ENCODE measurements around the gene GINS1. TPM values are rescaled to one million over a fixed set of nuclear protein-coding genes. Genes with fewer than 3 reads are reported as not detected.

GINS1 gene
- total and polyA plus RNA-seq, 2 of the 13 experiments (the other 11 are each of a cell fraction or from before 2014, with no cell fraction given): 14.6 to 59.9 TPM

DNA sequence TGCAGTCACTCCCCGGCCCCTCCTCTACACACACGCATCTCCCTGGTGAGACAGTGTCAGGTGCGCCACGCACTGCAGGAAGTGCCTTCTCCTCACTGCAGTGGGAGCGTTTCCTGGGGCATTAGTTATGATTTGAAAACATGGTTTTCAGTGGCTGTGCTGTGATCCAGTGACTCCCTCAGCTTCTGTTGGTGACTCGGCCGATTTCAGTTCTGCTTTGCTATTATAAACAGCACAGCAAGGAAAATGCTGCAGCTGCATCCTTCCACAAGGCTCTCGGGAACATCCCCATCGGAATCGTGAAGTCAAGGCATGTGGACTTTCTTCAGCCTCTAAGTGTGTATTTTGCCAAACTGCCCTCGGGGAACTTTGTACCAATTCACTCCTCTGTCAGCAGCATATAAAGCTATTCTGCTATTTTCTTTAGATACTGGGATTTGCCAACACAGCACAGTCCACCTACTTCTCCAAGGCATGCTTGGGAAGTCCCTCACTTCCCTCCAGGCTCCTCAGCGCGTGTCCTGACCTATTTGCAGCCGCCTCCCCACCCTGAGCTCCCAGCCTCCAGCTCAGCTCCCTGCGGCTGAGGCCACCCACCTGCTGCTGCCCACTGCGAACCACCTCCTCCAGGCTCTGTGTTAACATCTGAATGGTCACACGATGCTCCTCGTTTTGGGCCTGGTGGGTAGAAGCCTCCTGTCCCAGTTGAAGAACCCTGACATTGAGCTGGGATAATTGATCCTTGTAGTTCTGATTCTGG, 54.5 kb downstream of the GINS1 start:
- no peak for FAIRE-seq
- CTCF ChIA-PET (ENCODE audit: low intra/inter-chr PET ratio, low total read pairs): no interaction called here
- POLR2A ChIA-PET: interaction anchor here (0.6 to 0.8 kb wide), 2 partner anchors 10 to 240 kb away, joined by 3 read pairs; no protein-coding TSS in a partner anchor
- TF ChIP-seq NFIB (CRISPR knock-in tag; IDR thresholded peaks at IDR 0.05; ENCODE audit: borderline replicate concordance) (0 out of 2 replicates have a peak, but pooled peaks have one; percentile 20), SP2 (CRISPR knock-in tag; IDR thresholded peaks at IDR 0.05) (no peak)
- Histone ChIP-seq H4K20me1 (ENCODE audit: insufficient read depth, low read length) (no peaks in the 10 kb centered on the region), H3K4me2 (ENCODE audit: low read depth, low read length) (no peak overlapping the region), H3K4me3 (replicated peaks in 1 of 3; ENCODE audit: insufficient read depth in 1 of 3, low read depth in 2 of 3, low read length in 3 of 3) (no peak overlapping the region), H3K79me2 (ENCODE audit: insufficient read depth, low read length) (no peaks in the 10 kb centered on the region), H3K9ac (ENCODE audit: insufficient read depth, low read depth, low read length) (no peak overlapping the region), H3K27ac (ENCODE audit: extremely low read length, insufficient read depth, low read length) (no peak overlapping the region), H3K36me3 (replicated peaks in 1 of 2; ENCODE audit: control insufficient read depth in 1 of 2, insufficient read depth in 2 of 2, low read length in 2 of 2) (peaks cover 43 to 76% of the 10 kb centered on the region in 2 experiments), H3K4me1 (ENCODE audit: insufficient read depth, low read length) (no peaks in the 10 kb centered on the region), H3K9me3 (ENCODE audit: low read length) (no peaks in the 10 kb centered on the region), H2AFZ (ENCODE audit: low read length) (no peak overlapping the region), H3K27me3 (ENCODE audit: control insufficient read depth in 1 of 2, insufficient read depth in 2 of 2, low read length in 2 of 2) (no peaks in the 10 kb centered on the region)
- no peak for DNase-seq (ENCODE audit: low spot score)
- in situ Hi-C loops (cut with HindIII; ENCODE audit: extremely low pct_ligation_motif_present, low pct_unique_long_range_greater_than_20kb) (no loop called here), intact Hi-C loops (cut with micrococcal nuclease; ENCODE audit: unreplicated experiment) (no loop called here)
- no TSS peak for BruUV-seq (replicated peaks)
- WGBS (ENCODE audit: low lambda C conversion rate): 97% methylated on average over 18 of the region's 18 CpGs
- no peak for ATAC-seq

- Histone ChIP-seq H2AFZ (ENCODE audit: low read length) (no peak overlapping the region), H3K4me2 (ENCODE audit: low read depth, low read length) (no peak overlapping the region), H3K27me3 (ENCODE audit: control insufficient read depth in 1 of 2, insufficient read depth in 2 of 2, low read length in 2 of 2) (no peaks in the 10 kb centered on the region), H3K27ac (ENCODE audit: extremely low read length, insufficient read depth, low read length) (no peak overlapping the region), H3K4me3 (replicated peaks in 1 of 3; ENCODE audit: insufficient read depth in 1 of 3, low read depth in 2 of 3, low read length in 3 of 3) (no peak overlapping the region), H4K20me1 (ENCODE audit: insufficient read depth, low read length) (no peaks in the 10 kb centered on the region), H3K9me3 (ENCODE audit: low read length) (no peaks in the 10 kb centered on the region), H3K79me2 (ENCODE audit: insufficient read depth, low read length) (no peaks in the 10 kb centered on the region), H3K4me1 (ENCODE audit: insufficient read depth, low read length) (no peaks in the 10 kb centered on the region), H3K9ac (ENCODE audit: insufficient read depth, low read depth, low read length) (no peak overlapping the region), H3K36me3 (replicated peaks in 1 of 2; ENCODE audit: control insufficient read depth in 1 of 2, insufficient read depth in 2 of 2, low read length in 2 of 2) (peaks cover 49 to 84% of the 10 kb centered on the region in 2 experiments)
- ChIA-PET CTCF (ENCODE audit: low intra/inter-chr PET ratio, low total read pairs) (no interaction called here), POLR2A (no interaction called here)
- DNase-seq (ENCODE audit: low spot score) (no peak), FAIRE-seq (no peak), ATAC-seq (no peak)
- intact Hi-C loops (cut with micrococcal nuclease; ENCODE audit: unreplicated experiment): no loop called here
- in situ Hi-C loops (cut with HindIII; ENCODE audit: extremely low pct_ligation_motif_present, low pct_unique_long_range_greater_than_20kb): no loop called here
- 95% methylated on average over 13 of the region's 13 CpGs for WGBS (ENCODE audit: low lambda C conversion rate)
- no TSS peak for BruUV-seq (replicated peaks)
- TF ChIP-seq, protein P1, sequence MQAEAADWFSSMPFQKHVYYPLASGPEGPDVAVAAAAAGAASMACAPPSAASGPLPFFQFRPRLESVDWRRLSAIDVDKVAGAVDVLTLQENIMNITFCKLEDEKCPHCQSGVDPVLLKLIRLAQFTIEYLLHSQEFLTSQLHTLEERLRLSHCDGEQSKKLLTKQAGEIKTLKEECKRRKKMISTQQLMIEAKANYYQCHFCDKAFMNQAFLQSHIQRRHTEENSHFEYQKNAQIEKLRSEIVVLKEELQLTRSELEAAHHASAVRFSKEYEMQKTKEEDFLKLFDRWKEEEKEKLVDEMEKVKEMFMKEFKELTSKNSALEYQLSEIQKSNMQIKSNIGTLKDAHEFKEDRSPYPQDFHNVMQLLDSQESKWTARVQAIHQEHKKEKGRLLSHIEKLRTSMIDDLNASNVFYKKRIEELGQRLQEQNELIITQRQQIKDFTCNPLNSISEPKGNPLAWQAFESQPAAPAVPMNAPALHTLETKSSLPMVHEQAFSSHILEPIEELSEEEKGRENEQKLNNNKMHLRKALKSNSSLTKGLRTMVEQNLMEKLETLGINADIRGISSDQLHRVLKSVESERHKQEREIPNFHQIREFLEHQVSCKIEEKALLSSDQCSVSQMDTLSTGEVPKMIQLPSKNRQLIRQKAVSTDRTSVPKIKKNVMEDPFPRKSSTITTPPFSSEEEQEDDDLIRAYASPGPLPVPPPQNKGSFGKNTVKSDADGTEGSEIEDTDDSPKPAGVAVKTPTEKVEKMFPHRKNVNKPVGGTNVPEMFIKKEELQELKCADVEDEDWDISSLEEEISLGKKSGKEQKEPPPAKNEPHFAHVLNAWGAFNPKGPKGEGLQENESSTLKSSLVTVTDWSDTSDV (CRISPR knock-in tag; IDR thresholded peaks at IDR 0.05): no peak
- TF ChIP-seq LCORL (IDR thresholded peaks at IDR 0.05): no peak
- no peak for TF ChIP-seq LCORL (CRISPR knock-in tag; IDR thresholded peaks at IDR 0.05)
- TF ChIP-seq ZNF703 (CRISPR knock-in tag; IDR thresholded peaks at IDR 0.05; ENCODE audit: borderline replicate concordance): no peak
- no peak for TF ChIP-seq ZNF275 (CRISPR knock-in tag; IDR thresholded peaks at IDR 0.05; ENCODE audit: borderline replicate concordance)
- no peak for TF ChIP-seq ZC3H4 (CRISPR knock-in tag; IDR thresholded peaks at IDR 0.05; ENCODE audit: borderline replicate concordance)
- TF ChIP-seq HOMEZ (CRISPR knock-in tag; IDR thresholded peaks at IDR 0.05; ENCODE audit: low read depth): no peak
- no peak for TF ChIP-seq ATRX (CRISPR knock-in tag; IDR thresholded peaks at IDR 0.05; ENCODE audit: borderline replicate concordance)
- TF ChIP-seq MAFF (IDR thresholded peaks at IDR 0.05; ENCODE audit: low read depth, low read length): no peak
Observed at GRCh38 chr20:25464501-25465242, 57.2 kb downstream of the GINS1 start.

All from HepG2 (cell line).